ENCODE measurements around the gene ZKSCAN1.
"Not testable (repeated sequence)": the region's sequence is repeated elsewhere in the genome, so short reads cannot be mapped to it uniquely, and the experiment has no call there.

- TF ChIP-seq CTCF (IDR thresholded peaks at IDR 0.05); EZH2 (IDR thresholded peaks at IDR 0.05; ENCODE audit: borderline replicate concordance, insufficient read depth, low read depth, low read length, poor library complexity, severe bottlenecking): not testable (repeated sequence)
Observed at GRCh38 chr7:99980448-99980872, 34.9 kb upstream of the ZKSCAN1 start.

Measured in B cell (primary cell).